Naive thymus-derived CD4-positive, alpha-beta T cell (primary cell): ENCODE data around the gene TYRO3. TPM values are rescaled to one million over a fixed set of nuclear protein-coding genes. Genes with fewer than 3 reads are reported as not detected.
A peak's percentile ranks its signal among the peaks of the same experiment; 100 is the strongest.

ENCODE experiments used
- ATAC-seq: fragments of 150-1000 bp; cut with Tn5 transposase; 2 replicates; pipeline ENCODE4 v1.10.0; 2021; ENCODE audit warnings: mild to moderate bottlenecking, moderate library complexity
- CTCF ChIA-PET: fragments of 350-600 bp; sonication (Branson Sonifier 250); formaldehyde crosslinking; loops from one replicate; lab custom pipeline; 2021; ENCODE audit warnings: antibody characterized with exemption; lab: Charles Lee
- POLR2A ChIA-PET: fragments of 350-600 bp; sonication (Branson Sonifier 250); formaldehyde crosslinking; loops from one replicate; lab custom pipeline; 2021; ENCODE audit warnings: antibody characterized with exemption, inconsistent platforms; lab: Charles Lee
- DNase-seq, 9 donors: peaks; one replicate each; pipeline versions ENCODE4 v3.0.0 to v3.0.0-alpha.2; 2020 to 2022; ENCODE audit warnings: mixed read lengths in 1 of 9
- H3K27ac ChIP-seq: one replicate; pipeline ENCODE4 v1.7.0; 2013; ENCODE audit warnings: mild to moderate bottlenecking, low read depth, low read length, moderate library complexity
- H3K27me3 ChIP-seq, 2 donors: one replicate each; pipeline ENCODE4 v1.7.0; 2013; ENCODE audit warnings: low read length in 2 of 2, mild to moderate bottlenecking in 2 of 2, moderate library complexity in 2 of 2; ENCODE audit not compliant: control insufficient read depth in 2 of 2, insufficient read depth in 2 of 2
- H3K36me3 ChIP-seq, 3 experiments: 1 replicate in 2 of 3; 2 replicates in 1 of 3; pipeline ENCODE4 v1.7.0; 2013; ENCODE audit warnings: low read length in 3 of 3, mild to moderate bottlenecking in 3 of 3, moderate library complexity in 1 of 3; ENCODE audit not compliant: insufficient read depth in 3 of 3, control insufficient read depth in 2 of 3
- H3K4me1 ChIP-seq, 2 donors: one replicate each; pipeline ENCODE4 v1.7.0; 2013; ENCODE audit warnings: low read length in 2 of 2, mild to moderate bottlenecking in 2 of 2, moderate library complexity in 1 of 2; ENCODE audit not compliant: control insufficient read depth in 2 of 2, insufficient read depth in 2 of 2
- H3K4me3 ChIP-seq: 2 replicates; pipeline ENCODE4 v1.7.0; 2013; ENCODE audit warnings: mild to moderate bottlenecking, low read length
- H3K9me3 ChIP-seq, 3 experiments: 1 replicate in 2 of 3; 2 replicates in 1 of 3; pipeline ENCODE4 v1.7.0; 2013; ENCODE audit warnings: low read length in 3 of 3; ENCODE audit not compliant: control insufficient read depth in 2 of 3
- H3K27ac Mint-ChIP-seq, 9 donors: one replicate each; pipeline ENCODE4 v1.8.0; 2020 to 2022; ENCODE audit warnings: mixed read lengths in 9 of 9, mild to moderate bottlenecking in 8 of 9, moderate library complexity in 5 of 9, inconsistent platforms in 2 of 9
- H3K27me3 Mint-ChIP-seq, 5 donors: one replicate each; pipeline ENCODE4 v1.8.0; 2021 to 2022; ENCODE audit warnings: mixed read lengths in 5 of 5, mild to moderate bottlenecking in 1 of 5
- H3K36me3 Mint-ChIP-seq, 5 donors: one replicate each; pipeline ENCODE4 v1.8.0; 2020 to 2022; ENCODE audit warnings: mixed read lengths in 5 of 5, mild to moderate bottlenecking in 3 of 5, inconsistent platforms in 1 of 5
- H3K4me1 Mint-ChIP-seq, 7 donors: one replicate each; pipeline ENCODE4 v1.8.0; 2020 to 2022; ENCODE audit warnings: mixed read lengths in 7 of 7, mild to moderate bottlenecking in 3 of 7, inconsistent platforms in 1 of 7
- H3K4me3 Mint-ChIP-seq, 10 donors: one replicate each; pipeline ENCODE4 v1.8.0; 2020 to 2022; ENCODE audit warnings: mild to moderate bottlenecking in 10 of 10, mixed read lengths in 10 of 10, moderate library complexity in 6 of 10, inconsistent platforms in 2 of 10
- H3K9me3 Mint-ChIP-seq, 11 donors: one replicate each; pipeline ENCODE4 v1.8.0; 2020 to 2022; ENCODE audit warnings: mixed read lengths in 11 of 11, mild to moderate bottlenecking in 4 of 11, inconsistent platforms in 1 of 11, moderate library complexity in 1 of 11
- intact Hi-C, 2 donors: fragments of 100-400 bp; cut with micrococcal nuclease; formaldehyde crosslinking; loops; one replicate each; pipeline ENCODE4 v1.15.1; 2023
- polyA plus RNA-seq, 2 donors: library from polyadenylated mRNA; unstranded; fragments of 300-500 nt; fragmentation: Illumina TruSeq; gene quantifications; one replicate each; pipeline ENCODE4 v1.2.3, GENCODE V29; 2021
- total RNA-seq, 6 experiments: library from RNA in 5 of 6; stranded (reverse) in 5 of 6; gene quantifications; 1 replicate in 5 of 6; 2 replicates in 1 of 6; pipeline ENCODE4 v1.2.3 and lab custom pipeline; 2021 to 2026

The TYRO3 gene
- total and polyA plus RNA-seq, 7 experiments from 2014 or later = 0.24 to 1.4 (median 0.33) TPM; not detected in 3

GRCh38 chr15:41530363-41530956, 28.6 kb upstream of the TYRO3 start:
- DNase-seq (no peak), ATAC-seq (no peak)
- Mint-ChIP-seq H3K27ac (no peak overlapping the region), H3K4me3 (no peak overlapping the region), H3K36me3 (peaks cover 7 to 49% (median 22%) of the 10 kb centered on the region in 5 donors), H3K27me3 (no peaks in the 10 kb centered on the region), H3K4me1 (peaks cover 0 to 1% (median 0%) of the 10 kb centered on the region in 7 donors), H3K9me3 (no peaks in the 10 kb centered on the region)
- Histone ChIP-seq H3K36me3 (peaks cover 10 to 87% (median 22%) of the 10 kb centered on the region in 3 experiments), H3K9me3 (no peaks in the 10 kb centered on the region), H3K27ac (no peak overlapping the region), H3K4me1 (no peaks in the 10 kb centered on the region), H3K4me3 (no peak overlapping the region), H3K27me3 (no peaks in the 10 kb centered on the region)
- ChIA-PET POLR2A (no interaction called here), CTCF (no interaction called here)
- intact Hi-C loops = no loop called here

- Histone ChIP-seq H3K4me3 (no peak overlapping the region), H3K27ac (no peak overlapping the region), H3K4me1 (no peaks in the 10 kb centered on the region), H3K27me3 (no peaks in the 10 kb centered on the region), H3K9me3 (no peaks in the 10 kb centered on the region), H3K36me3 (peaks cover 3 to 56% (median 5%) of the 10 kb centered on the region in 3 experiments)
- no peak overlapping the region for H3K27ac Mint-ChIP-seq
- ATAC-seq (no peak), DNase-seq (no peak)
- ChIA-PET POLR2A (no interaction called here), CTCF (no interaction called here)
- no peaks in the 10 kb centered on the region for H3K27me3 Mint-ChIP-seq
- H3K4me3 Mint-ChIP-seq = no peak overlapping the region
- intact Hi-C loops = no loop called here
- peaks cover 5 to 17% (median 9%) of the 10 kb centered on the region in 7 donors for H3K4me1 Mint-ChIP-seq
- no peaks in the 10 kb centered on the region for H3K9me3 Mint-ChIP-seq
- H3K36me3 Mint-ChIP-seq = peaks cover 0 to 34% (median 25%) of the 10 kb centered on the region in 5 donors
Measured at GRCh38 chr15:41535544-41535943, 23.5 kb upstream of the TYRO3 start.

- intact Hi-C loops = no loop called here
- no peaks in the 10 kb centered on the region for H3K27me3 Mint-ChIP-seq
- no peak overlapping the region for H3K4me3 Mint-ChIP-seq
- H3K9me3 ChIP-seq = no peaks in the 10 kb centered on the region
- peaks cover 0 to 29% (median 18%) of the 10 kb centered on the region in 5 donors for H3K36me3 Mint-ChIP-seq
- POLR2A ChIA-PET = no interaction called here
- ATAC-seq (no peak), DNase-seq (no peak)
- H3K27ac Mint-ChIP-seq = peak overlapping the region in 1 of 9 donors; percentile 67
- no peak overlapping the region for H3K4me3 ChIP-seq
- H3K27me3 ChIP-seq = no peaks in the 10 kb centered on the region
- no peak overlapping the region for H3K27ac ChIP-seq
- no peaks in the 10 kb centered on the region for H3K9me3 Mint-ChIP-seq
- H3K36me3 ChIP-seq = peaks cover 0 to 48% (median 0%) of the 10 kb centered on the region in 3 experiments
- peaks cover 5 to 20% (median 9%) of the 10 kb centered on the region in 7 donors for H3K4me1 Mint-ChIP-seq
- CTCF ChIA-PET = no interaction called here
- no peaks in the 10 kb centered on the region for H3K4me1 ChIP-seq
Measured at GRCh38 chr15:41536866-41537265, 22.1 kb upstream of the TYRO3 start.

- CTCF ChIA-PET = no interaction called here
- intact Hi-C loops = loop anchor here (5.0 kb wide), 3 partner anchors 51 to 426 kb away; partner anchors contain the start of genes INO80 (in 1 of the 2) and ITPKA (in 1 of the 2)
Measured at GRCh38 chr15:41543521-41543870, 15.5 kb upstream of the TYRO3 start.

GRCh38 chr15:41544650-41545015, 14.4 kb upstream of the TYRO3 start:
- Histone ChIP-seq H3K36me3 (no peaks in the 10 kb centered on the region), H3K27ac (peak overlapping the region; percentile 94), H3K4me3 (peak overlapping the region; percentile 96), H3K4me1 (peaks cover 0 to 6% of the 10 kb centered on the region in 2 donors), H3K9me3 (no peaks in the 10 kb centered on the region), H3K27me3 (no peaks in the 10 kb centered on the region)
- Mint-ChIP-seq H3K4me3 (peak overlapping the region; percentile 92 to 96 (median 94)), H3K36me3 (no peaks in the 10 kb centered on the region), H3K27me3 (peaks cover 0 to 4% (median 0%) of the 10 kb centered on the region in 5 donors), H3K27ac (peak overlapping the region in 8 of 9 donors; percentile 62 to 95 (median 92)), H3K9me3 (no peaks in the 10 kb centered on the region), H3K4me1 (peaks cover 0 to 31% (median 19%) of the 10 kb centered on the region in 7 donors)
- ATAC-seq = no peak
- POLR2A ChIA-PET = interaction anchor here (0.7 to 2.8 kb wide), 8 partner anchors 13 to 821 kb away, joined by 3 to 10 read pairs (median 4); partner anchors contain the start of genes EHD4, MGA and VPS18
- CTCF ChIA-PET = no interaction called here
- intact Hi-C loops = loop anchor here (1.0 to 5.0 kb wide), 11 partner anchors 14 to 427 kb away; partner anchors contain the start of genes MAPKBP1 (in 2 of the 2), RTF1 (in 2 of the 2), INO80 (in 1 of the 2) and ITPKA (in 1 of the 2)
- peak in 1 of 9 donors; percentile 1 for DNase-seq

More at GRCh38 chr15:41543521-41543870, 15.5 kb upstream of the TYRO3 start:
- Histone ChIP-seq H3K4me3 (peak overlapping the region; percentile 96), H3K27me3 (no peaks in the 10 kb centered on the region), H3K27ac (peak overlapping the region; percentile 94), H3K36me3 (no peaks in the 10 kb centered on the region), H3K9me3 (no peaks in the 10 kb centered on the region), H3K4me1 (peaks cover 0 to 6% of the 10 kb centered on the region in 2 donors)
- Mint-ChIP-seq H3K27me3 (peaks cover 0 to 4% (median 0%) of the 10 kb centered on the region in 5 donors), H3K4me3 (peak overlapping the region; percentile 92 to 96 (median 94)), H3K9me3 (no peaks in the 10 kb centered on the region), H3K27ac (peak overlapping the region; percentile 85 to 98 (median 93)), H3K4me1 (peaks cover 4 to 36% (median 22%) of the 10 kb centered on the region in 7 donors), H3K36me3 (no peaks in the 10 kb centered on the region)
- ATAC-seq = no peak
- POLR2A ChIA-PET = interaction anchor here (1.1 to 2.8 kb wide), 3 partner anchors 14 to 117 kb away, joined by 3 to 10 read pairs (median 7); partner anchors contain the start of gene MGA
- DNase-seq = no peak

- DNase-seq (no peak), ATAC-seq (no peak)
- ChIA-PET POLR2A (interaction anchor here (2.8 kb wide), 1 partner anchor 13 kb away, joined by 10 read pairs; no protein-coding TSS in a partner anchor), CTCF (no interaction called here)
- Mint-ChIP-seq H3K4me3 (peak overlapping the region; percentile 92 to 96 (median 94)), H3K27ac (peak overlapping the region in 7 of 9 donors; percentile 63 to 95 (median 75)), H3K27me3 (peaks cover 0 to 4% (median 0%) of the 10 kb centered on the region in 5 donors), H3K36me3 (no peaks in the 10 kb centered on the region), H3K4me1 (peaks cover 0 to 31% (median 19%) of the 10 kb centered on the region in 7 donors), H3K9me3 (no peaks in the 10 kb centered on the region)
- intact Hi-C loops = loop anchor here (2.0 kb wide), 4 partner anchors 14 to 128 kb away; partner anchors contain the start of genes MGA (in 1 of the 2), RTF1 (in 1 of the 2) and TYRO3 (in 1 of the 2)
- Histone ChIP-seq H3K4me1 (peaks cover 0 to 6% of the 10 kb centered on the region in 2 donors), H3K27me3 (no peaks in the 10 kb centered on the region), H3K4me3 (no peak overlapping the region), H3K27ac (no peak overlapping the region), H3K36me3 (no peaks in the 10 kb centered on the region), H3K9me3 (no peaks in the 10 kb centered on the region)
Measured at GRCh38 chr15:41545218-41545617, 13.8 kb upstream of the TYRO3 start.
